Measurements from ENCODE around the gene C9orf85.

Gene C9orf85

DNA sequence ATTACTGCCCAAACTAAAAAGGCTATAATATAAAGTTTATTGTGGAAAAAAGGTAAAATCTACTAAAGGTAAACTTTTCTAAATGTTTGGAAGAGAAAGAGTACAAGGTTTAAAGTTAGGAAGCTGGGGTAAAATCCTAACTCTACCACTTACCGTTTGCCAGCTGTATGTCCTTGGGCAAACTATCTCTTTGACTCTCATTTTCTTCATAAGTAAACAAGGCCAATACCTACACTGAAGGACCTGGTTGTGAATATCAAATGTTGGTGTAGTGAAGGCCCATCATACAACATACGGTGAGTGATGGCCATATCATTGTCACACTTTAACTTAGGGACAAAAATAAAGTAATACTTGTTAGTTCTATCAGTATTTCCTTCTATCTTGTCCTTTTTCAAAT lies 35.3 kb upstream of the C9orf85 start:
- Histone ChIP-seq H3K27ac (ENCODE audit: low read length) (no peak overlapping the region), H3K4me3 (ENCODE audit: low read length) (no peak overlapping the region), H3K36me3 (replicated peaks; ENCODE audit: insufficient read depth, low read length) (peaks cover 3% of the 10 kb centered on the region; the same call in 1 of the 2 replicates), H3K4me1 (ENCODE audit: low read length) (peaks cover 6% of the 10 kb centered on the region), H3F3A (ENCODE audit: insufficient read depth, low read length) (no peaks in the 10 kb centered on the region), H2AFZ (ENCODE audit: low read length) (no peak overlapping the region), H3K9me3 (replicated peaks; ENCODE audit: insufficient read depth, low read length) (no peaks in the 10 kb centered on the region), H3K4me2 (ENCODE audit: low read depth, low read length) (no peak overlapping the region), H4K20me1 (ENCODE audit: insufficient read depth, low read length) (no peaks in the 10 kb centered on the region), H3K9ac (ENCODE audit: low read length) (no peak overlapping the region), H3K79me2 (ENCODE audit: low read length) (peaks cover 84% of the 10 kb centered on the region), H3K27me3 (replicated peaks; ENCODE audit: insufficient read depth, low read length) (no peaks in the 10 kb centered on the region), H3K9me2 (replicated peaks; ENCODE audit: insufficient read depth, low read length) (no peaks in the 10 kb centered on the region)
- no peak for DNase-seq
- TF ChIP-seq EZH2phosphoT487 (IDR thresholded peaks at IDR 0.05; ENCODE audit: low read length): no peak
- TF ChIP-seq, protein P1, sequence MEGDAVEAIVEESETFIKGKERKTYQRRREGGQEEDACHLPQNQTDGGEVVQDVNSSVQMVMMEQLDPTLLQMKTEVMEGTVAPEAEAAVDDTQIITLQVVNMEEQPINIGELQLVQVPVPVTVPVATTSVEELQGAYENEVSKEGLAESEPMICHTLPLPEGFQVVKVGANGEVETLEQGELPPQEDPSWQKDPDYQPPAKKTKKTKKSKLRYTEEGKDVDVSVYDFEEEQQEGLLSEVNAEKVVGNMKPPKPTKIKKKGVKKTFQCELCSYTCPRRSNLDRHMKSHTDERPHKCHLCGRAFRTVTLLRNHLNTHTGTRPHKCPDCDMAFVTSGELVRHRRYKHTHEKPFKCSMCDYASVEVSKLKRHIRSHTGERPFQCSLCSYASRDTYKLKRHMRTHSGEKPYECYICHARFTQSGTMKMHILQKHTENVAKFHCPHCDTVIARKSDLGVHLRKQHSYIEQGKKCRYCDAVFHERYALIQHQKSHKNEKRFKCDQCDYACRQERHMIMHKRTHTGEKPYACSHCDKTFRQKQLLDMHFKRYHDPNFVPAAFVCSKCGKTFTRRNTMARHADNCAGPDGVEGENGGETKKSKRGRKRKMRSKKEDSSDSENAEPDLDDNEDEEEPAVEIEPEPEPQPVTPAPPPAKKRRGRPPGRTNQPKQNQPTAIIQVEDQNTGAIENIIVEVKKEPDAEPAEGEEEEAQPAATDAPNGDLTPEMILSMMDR (IDR thresholded peaks at IDR 0.05; ENCODE audit: low read length): no peak
- TF ChIP-seq EZH2 (optimal IDR thresholded peaks at IDR 0.05; ENCODE audit: low read depth, low read length): no peak

DNA sequence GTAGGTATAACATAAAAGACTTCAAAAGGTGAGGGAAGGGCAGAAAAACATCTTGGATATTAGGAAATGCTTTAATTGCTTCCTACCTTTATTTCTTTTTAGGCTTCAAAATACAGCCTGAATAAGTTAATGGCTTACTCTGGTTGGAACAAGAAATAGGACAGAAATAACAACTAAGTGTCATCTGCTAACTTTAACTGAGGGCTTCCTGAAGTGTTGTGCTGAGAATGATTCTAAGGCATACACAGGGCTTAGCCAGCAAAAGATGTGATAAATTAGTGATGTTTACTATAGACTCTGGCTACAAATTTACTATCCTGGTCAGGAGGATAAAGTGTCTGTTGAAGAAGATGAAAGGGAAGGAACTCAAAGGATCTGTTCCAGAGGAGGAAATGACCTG lies 34.6 kb upstream of the C9orf85 start:
- Histone ChIP-seq H3K27me3 (replicated peaks; ENCODE audit: insufficient read depth, low read length) (no peaks in the 10 kb centered on the region), H3K9me3 (replicated peaks; ENCODE audit: insufficient read depth, low read length) (no peaks in the 10 kb centered on the region), H3K4me3 (ENCODE audit: low read length) (no peak overlapping the region), H3F3A (ENCODE audit: insufficient read depth, low read length) (no peaks in the 10 kb centered on the region), H3K4me1 (ENCODE audit: low read length) (peaks cover 8% of the 10 kb centered on the region), H3K9ac (ENCODE audit: low read length) (no peak overlapping the region), H4K20me1 (ENCODE audit: insufficient read depth, low read length) (no peaks in the 10 kb centered on the region), H3K27ac (ENCODE audit: low read length) (no peak overlapping the region), H3K4me2 (ENCODE audit: low read depth, low read length) (no peak overlapping the region), H2AFZ (ENCODE audit: low read length) (no peak overlapping the region), H3K36me3 (replicated peaks; ENCODE audit: insufficient read depth, low read length) (peaks cover 3% of the 10 kb centered on the region; the same call in 1 of the 2 replicates), H3K79me2 (ENCODE audit: low read length) (peaks cover 86% of the 10 kb centered on the region), H3K9me2 (replicated peaks; ENCODE audit: insufficient read depth, low read length) (no peaks in the 10 kb centered on the region)
- TF ChIP-seq EZH2phosphoT487 (IDR thresholded peaks at IDR 0.05; ENCODE audit: low read length): no peak
- TF ChIP-seq EZH2 (optimal IDR thresholded peaks at IDR 0.05; ENCODE audit: low read depth, low read length): no peak
- TF ChIP-seq, protein P1 (IDR thresholded peaks at IDR 0.05; ENCODE audit: low read length): no peak
- no peak for DNase-seq

DNA sequence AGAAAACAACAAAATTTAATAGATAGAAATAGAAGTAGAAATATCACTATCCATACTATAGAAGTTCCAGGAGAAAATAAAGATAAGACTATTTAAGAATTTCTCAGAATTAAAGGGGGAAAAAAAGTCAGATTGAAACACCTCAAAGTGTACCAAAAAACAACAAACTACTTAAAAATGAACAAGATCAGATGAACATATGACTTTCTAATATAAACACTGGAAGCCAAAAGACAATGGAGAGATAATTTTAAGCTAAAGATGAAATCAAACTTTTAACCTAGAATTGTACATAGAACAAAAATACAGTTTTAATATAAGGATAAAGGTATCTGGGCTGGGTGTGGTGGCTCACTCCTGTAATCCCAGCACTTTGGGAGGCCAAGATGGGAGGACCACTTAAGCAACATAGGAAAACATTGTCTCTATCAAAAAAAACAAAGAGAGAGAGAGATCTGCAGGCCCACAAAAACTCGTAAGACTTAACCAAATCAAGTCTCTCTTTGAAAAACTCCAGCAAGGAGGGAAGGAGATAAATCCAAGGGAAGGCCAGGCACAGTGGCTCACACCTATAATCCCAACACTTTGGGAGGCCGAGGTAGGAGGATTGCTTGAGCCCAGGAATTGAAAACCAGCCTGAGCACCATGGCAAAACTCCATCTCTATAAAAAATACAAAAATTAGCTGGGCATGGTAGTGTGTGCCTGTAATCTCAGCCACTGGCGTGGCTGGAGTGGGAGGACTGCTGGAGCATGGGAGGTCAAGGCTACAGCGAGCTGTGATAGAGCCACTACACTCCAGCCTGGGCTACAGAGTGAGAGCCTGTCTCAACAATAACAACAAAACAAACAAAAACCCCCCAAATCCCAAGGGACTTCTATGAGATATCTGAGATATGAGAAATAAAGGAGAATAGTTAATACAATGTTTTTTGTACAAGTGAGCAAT lies 32.8 kb upstream of the C9orf85 start:
- DNase-seq: no peak
- H3K9me2 ChIP-seq (replicated peaks; ENCODE audit: insufficient read depth, low read length): no peaks in the 10 kb centered on the region
- no peak overlapping the region for H3K9ac ChIP-seq (ENCODE audit: low read length)
- TF ChIP-seq EZH2phosphoT487 (IDR thresholded peaks at IDR 0.05; ENCODE audit: low read length) (no peak), EZH2 (optimal IDR thresholded peaks at IDR 0.05; ENCODE audit: low read depth, low read length) (no peak)
- TF ChIP-seq, protein P1 (IDR thresholded peaks at IDR 0.05; ENCODE audit: low read length): no peak
- no peaks in the 10 kb centered on the region for H3K9me3 ChIP-seq (replicated peaks; ENCODE audit: insufficient read depth, low read length)
- H3K27ac ChIP-seq (ENCODE audit: low read length): no peak overlapping the region
- no peak overlapping the region for H3K4me3 ChIP-seq (ENCODE audit: low read length)
- H3K27me3 ChIP-seq (replicated peaks; ENCODE audit: insufficient read depth, low read length): no peaks in the 10 kb centered on the region
- no peaks in the 10 kb centered on the region for H3F3A ChIP-seq (ENCODE audit: insufficient read depth, low read length)
- 0 out of 2 replicates have a peak, but pooled peaks cover 3% of the 10 kb centered on the region for H3K36me3 ChIP-seq (replicated peaks; ENCODE audit: insufficient read depth, low read length)
- H3K4me2 ChIP-seq (ENCODE audit: low read depth, low read length): no peak overlapping the region
- H3K4me1 ChIP-seq (ENCODE audit: low read length): peaks cover 8% of the 10 kb centered on the region
- H2AFZ ChIP-seq (ENCODE audit: low read length): no peak overlapping the region
- peaks cover 99% of the 10 kb centered on the region for H3K79me2 ChIP-seq (ENCODE audit: low read length)
- H4K20me1 ChIP-seq (ENCODE audit: insufficient read depth, low read length): no peaks in the 10 kb centered on the region

All from MM.1S (cell line).